Keratinocyte (primary cell): ENCODE measurements around the gene USP14. TPM values are rescaled to one million over a fixed set of nuclear protein-coding genes. Genes with fewer than 3 reads are reported as not detected.

ENCODE experiments used
- DNase-seq: peaks from one replicate; pipeline ENCODE4 v3.0.0-alpha.2; 2011; ENCODE audit warnings: low read depth, missing footprints, low spot score
- FAIRE-seq: peaks from 2 replicates; lab custom pipeline; 2011; peaks lifted over from hg19 to GRCh38; lab: Jason Lieb, UNC
- H2AFZ ChIP-seq: 2 replicates; pipeline ENCODE4 v1.6.0; 2012; ENCODE audit warnings: low read length, control low read depth, inconsistent platforms; ENCODE audit not compliant: control insufficient read depth
- H3K27ac ChIP-seq: 2 replicates; pipeline ENCODE4 v1.5.1; 2011; ENCODE audit warnings: low read length; ENCODE audit not compliant: control insufficient read depth, insufficient read depth
- H3K27me3 ChIP-seq: 3 replicates; pipeline ENCODE4 v1.6.0; 2011; ENCODE audit warnings: low read length; ENCODE audit not compliant: control insufficient read depth, insufficient read depth; ENCODE audit errors: extremely low read depth
- H3K36me3 ChIP-seq, 2 experiments: 2 replicates in 1 of 2; 3 replicates in 1 of 2; pipeline ENCODE4 v1.5.1; 2011; ENCODE audit warnings: low read length in 2 of 2, mild to moderate bottlenecking in 1 of 2; ENCODE audit not compliant: control insufficient read depth in 2 of 2, insufficient read depth in 2 of 2; ENCODE audit errors: extremely low read depth in 1 of 2
- H3K4me1 ChIP-seq: 3 replicates; pipeline ENCODE4 v1.5.1; 2011; ENCODE audit warnings: low read length; ENCODE audit not compliant: control insufficient read depth, insufficient read depth; ENCODE audit errors: extremely low read depth
- H3K4me2 ChIP-seq: 3 replicates; pipeline ENCODE4 v1.6.0; 2011; ENCODE audit warnings: low read depth, low read length; ENCODE audit not compliant: control insufficient read depth, insufficient read depth; ENCODE audit errors: extremely low read depth
- H3K4me3 ChIP-seq, 3 experiments: fragments of 200-600 bp in 1 of 3; sonication (generic) in 1 of 3; 2 replicates in 2 of 3; 3 replicates in 1 of 3; pipeline ENCODE4 v1.5.1; 2011 to 2016; ENCODE audit warnings: low read length in 3 of 3, mild to moderate bottlenecking in 3 of 3, control low read depth in 2 of 3, inconsistent platforms in 1 of 3, low read depth in 1 of 3, mixed read lengths in 1 of 3, mixed run types in 1 of 3, moderate library complexity in 1 of 3; ENCODE audit not compliant: control insufficient read depth in 2 of 3, insufficient read depth in 2 of 3; ENCODE audit errors: extremely low read depth in 1 of 3
- H3K79me2 ChIP-seq: 2 replicates; pipeline ENCODE4 v1.6.0; 2012; ENCODE audit warnings: low read length; ENCODE audit not compliant: control insufficient read depth, insufficient read depth
- H3K9ac ChIP-seq: 3 replicates; pipeline ENCODE4 v1.6.0; 2011; ENCODE audit warnings: low read length; ENCODE audit not compliant: control insufficient read depth, insufficient read depth; ENCODE audit errors: extremely low read depth
- H3K9me1 ChIP-seq: 3 replicates; pipeline ENCODE4 v1.6.0; 2011; ENCODE audit warnings: low read length; ENCODE audit not compliant: control insufficient read depth, insufficient read depth; ENCODE audit errors: extremely low read depth
- H3K9me3 ChIP-seq: 2 replicates; pipeline ENCODE4 v1.5.1; 2012; ENCODE audit warnings: low read depth, low read length; ENCODE audit not compliant: control insufficient read depth
- H4K20me1 ChIP-seq: 3 replicates; pipeline ENCODE4 v1.6.0; 2011; ENCODE audit warnings: low read length; ENCODE audit not compliant: control insufficient read depth, insufficient read depth; ENCODE audit errors: extremely low read depth
- CTCF ChIP-seq, 3 experiments: IDR thresholded peaks in 1 of 3; conservative IDR thresholded peaks in 1 of 3; optimal IDR thresholded peaks in 1 of 3; 2 replicates in 2 of 3; 3 replicates in 1 of 3; pipeline versions ENCODE3 to v1.5.1; 2011; ENCODE audit warnings: low read length in 3 of 3, mild to moderate bottlenecking in 3 of 3, moderate library complexity in 2 of 3, control low read depth in 1 of 3, inconsistent platforms in 1 of 3; ENCODE audit not compliant: insufficient read depth in 2 of 3; ENCODE audit errors: extremely low read depth in 1 of 3
- EZH2 ChIP-seq: IDR thresholded peaks from one replicate; pipeline ENCODE4 v1.6.1; 2012; ENCODE audit warnings: inconsistent platforms, mild to moderate bottlenecking, low read length, moderate library complexity
- dilution Hi-C: fragments of 300-500 bp; cut with MboI; formaldehyde crosslinking; loops from one replicate; pipeline ENCODE4 v1.7.0; 2020; ENCODE audit warnings: low sequenced_read_pairs; ENCODE audit not compliant: extremely low pct_ligation_motif_present
- polyA plus RNA-seq, 5 experiments: library from polyadenylated mRNA; depleted of rRNA in 3 of 5; stranded (reverse) in 3 of 5; stranded (forward) in 1 of 5; unstranded in 1 of 5; fragments of >200 nt; gene quantifications; 1 replicate in 1 of 5; 2 replicates in 3 of 5; 3 replicates in 1 of 5; pipeline versions ENCODE4 v1.2.1 to v1.2.3, GENCODE V29; 2011 to 2012; ENCODE audit warnings: missing spikeins in 2 of 5, low read depth in 1 of 5, low replicate concordance in 1 of 5

USP14 gene
- polyA plus RNA-seq, 1 donor (not counting 4 experiments of a cell fraction or from before 2014, with no cell fraction given), result 62.5 TPM

DNA sequence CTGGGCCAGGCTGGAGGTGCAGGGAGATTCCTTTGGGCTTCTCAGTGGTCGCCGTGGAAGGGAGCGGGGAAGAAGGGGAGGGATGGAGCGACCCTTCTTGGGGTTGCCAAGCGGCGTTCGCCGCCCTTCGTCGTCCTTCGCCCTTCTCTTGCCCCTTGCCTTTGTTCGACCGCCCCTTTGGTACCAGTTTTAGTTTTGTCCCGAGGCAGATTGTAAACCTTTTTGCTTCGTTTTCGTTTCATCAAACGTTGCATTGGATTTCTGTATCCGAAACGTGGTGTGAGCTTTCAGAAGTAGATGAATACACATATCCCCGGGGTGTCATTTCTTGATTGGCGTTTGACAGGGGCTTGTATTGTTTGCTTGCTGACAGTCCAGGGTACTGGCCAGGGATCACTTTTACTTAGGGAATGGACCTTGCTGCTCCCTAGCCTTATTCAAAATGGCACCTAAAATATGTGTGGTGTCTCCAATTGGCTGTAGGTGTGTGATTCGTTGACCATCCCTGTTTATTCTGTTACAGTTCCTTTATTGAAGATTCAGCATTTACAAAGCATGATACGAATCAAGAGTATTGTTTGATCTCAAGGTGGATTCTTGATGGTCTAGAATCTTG is 788 bp downstream of the USP14 start:
- H3K9ac ChIP-seq, result peak overlapping the region; percentile 96
- TF ChIP-seq CTCF (optimal IDR thresholded peaks at IDR 0.05 in 1 of 3, IDR thresholded peaks at IDR 0.05 in 1 of 3, conservative IDR thresholded peaks at IDR 0.05 in 1 of 3; ENCODE audit: extremely low read depth in 1 of 3, insufficient read depth in 2 of 3, low read length in 3 of 3) (no peak), EZH2 (no peak)
- peaks cover 16% of the 10 kb centered on the region for H3K4me1 ChIP-seq
- FAIRE-seq, result peak; percentile 53
- no peaks in the 10 kb centered on the region for H4K20me1 ChIP-seq
- peak overlapping the region; percentile 83 to 98 (median 94) for H3K4me3 ChIP-seq
- no peaks in the 10 kb centered on the region for H3K9me1 ChIP-seq
- H2AFZ ChIP-seq, result peak overlapping the region; percentile 62
- H3K36me3 ChIP-seq, result peaks cover 4 to 5% of the 10 kb centered on the region in 2 experiments
- peak overlapping the region; percentile 96 for H3K4me2 ChIP-seq
- peak overlapping the region; percentile 94 for H3K27ac ChIP-seq
- peaks cover 53% of the 10 kb centered on the region for H3K79me2 ChIP-seq
- dilution Hi-C loops, result no loop called here
- no peaks in the 10 kb centered on the region for H3K27me3 ChIP-seq
- no peak for DNase-seq
- no peaks in the 10 kb centered on the region for H3K9me3 ChIP-seq

GRCh38 chr18:159933-160332 is 1.6 kb downstream of the USP14 start:
- Histone ChIP-seq H3K4me2 (peak overlapping the region; percentile 96), H3K27me3 (no peaks in the 10 kb centered on the region), H3K27ac (no peak overlapping the region), H3K4me3 (peak overlapping the region in 2 of 3 experiments; percentile 94 to 98), H3K9ac (no peak overlapping the region), H2AFZ (no peak overlapping the region), H3K9me3 (no peaks in the 10 kb centered on the region), H3K9me1 (no peaks in the 10 kb centered on the region), H3K36me3 (peaks cover 4 to 8% of the 10 kb centered on the region in 2 experiments), H3K4me1 (peaks cover 16% of the 10 kb centered on the region), H4K20me1 (no peaks in the 10 kb centered on the region), H3K79me2 (peaks cover 60% of the 10 kb centered on the region)
- TF ChIP-seq CTCF (optimal IDR thresholded peaks at IDR 0.05 in 1 of 3, IDR thresholded peaks at IDR 0.05 in 1 of 3, conservative IDR thresholded peaks at IDR 0.05 in 1 of 3; ENCODE audit: extremely low read depth in 1 of 3, insufficient read depth in 2 of 3, low read length in 3 of 3) (no peak), EZH2 (no peak)
- dilution Hi-C loops, result no loop called here
- no peak for FAIRE-seq
- DNase-seq, result no peak
